A549 (cell line): ENCODE data around the gene TRNAU1AP. TPM values are rescaled to one million over a fixed set of nuclear protein-coding genes. Genes with fewer than 3 reads are reported as not detected.
"Not testable (repeated sequence)": the region's sequence is repeated elsewhere in the genome, so short reads cannot be mapped to it uniquely, and the experiment has no call there.

Source experiments
- ATAC-seq, 2 experiments: fragments of 200-7000 bp in 1 of 2; fragments of >200 bp in 1 of 2; cut with Nextera tagmentation in 1 of 2; cut with Tn5 transposase in 1 of 2; 3 replicates each; pipeline versions ENCODE4 v1.8.0 to v1.9.1; 2018 to 2020; ENCODE audit warnings: mild to moderate bottlenecking in 1 of 2, moderate library complexity in 1 of 2
- CTCF ChIA-PET: fragments of 300-600 bp; sonication (Branson Sonifier 250); formaldehyde crosslinking; extraction: SDS; loops from one replicate; lab custom pipeline; 2021; ENCODE audit warnings: antibody characterized with exemption, inconsistent platforms; lab: Yijun Ruan, JAX
- POLR2A ChIA-PET: fragments of 350-600 bp; formaldehyde crosslinking; extraction: SDS; loops from one replicate; lab custom pipeline; 2021; ENCODE audit warnings: antibody characterized with exemption, inconsistent platforms; lab: Yijun Ruan, JAX
- DNase-seq, 2 experiments: peaks; one replicate each; pipeline versions ENCODE4 v3.0.0 to v3.0.0-alpha.2; 2011 to 2016; ENCODE audit warnings: low read depth in 1 of 2, low spot score in 1 of 2
- FAIRE-seq: peaks from 2 replicates; lab custom pipeline; 2011; peaks lifted over from hg19 to GRCh38; lab: Jason Lieb, UNC
- H3K27ac ChIP-seq, 2 experiments: fragments of >200 bp; sonication (Bioruptor Twin); formaldehyde crosslinking; 3 replicates each; pipeline ENCODE4 v1.5.1; 2016 to 2017
- H3K4me1 ChIP-seq: fragments of >200 bp; sonication (Bioruptor Twin); formaldehyde crosslinking; 3 replicates; pipeline ENCODE4 v1.6.1; 2016
- H3K4me2 ChIP-seq: fragments of >200 bp; sonication (Bioruptor Twin); formaldehyde crosslinking; 3 replicates; pipeline ENCODE4 v1.6.1; 2016
- H3K4me3 ChIP-seq: fragments of >200 bp; sonication (Bioruptor Twin); formaldehyde crosslinking; 3 replicates; pipeline ENCODE4 v1.5.1; 2016
- H3K9me3 ChIP-seq: fragments of >200 bp; sonication (Bioruptor Twin); formaldehyde crosslinking; 3 replicates; pipeline ENCODE4 v1.6.1; 2016
- ATOH8 ChIP-seq: fragments of 250-450 bp; sonication (Bioruptor Pico); IDR thresholded peaks from 2 replicates; pipeline ENCODE4 v1.5.0; 2020; ENCODE audit warnings: low read depth, mild to moderate bottlenecking, moderate library complexity
- BCL3 ChIP-seq: fragments of >200 bp; sonication (Bioruptor Twin); formaldehyde crosslinking; IDR thresholded peaks from 3 replicates; pipeline ENCODE4 v1.6.1; 2016
- BHLHE40 ChIP-seq: IDR thresholded peaks from 2 replicates; pipeline ENCODE4 v1.6.1; 2012; ENCODE audit warnings: low read depth, low read length, inconsistent platforms
- CBX8 ChIP-seq: fragments of 200-600 bp; sonication (generic); IDR thresholded peaks from 2 replicates; pipeline ENCODE4 v1.6.1; 2016
- CEBPB ChIP-seq, 2 experiments: fragments of >200 bp in 1 of 2; sonication (Bioruptor Twin) in 1 of 2; formaldehyde crosslinking in 1 of 2; IDR thresholded peaks; 2 replicates each; pipeline ENCODE4 v1.6.1; 2012 to 2016
- CTCF ChIP-seq: fragments of >200 bp; sonication (Bioruptor Twin); formaldehyde crosslinking; IDR thresholded peaks from 3 replicates; pipeline ENCODE4 v1.5.1; 2016
- ELK1 ChIP-seq: fragments of 150-350 bp; IDR thresholded peaks from 2 replicates; pipeline ENCODE4 v1.6.1; 2014; ENCODE audit warnings: low read depth, mild to moderate bottlenecking, low read length
- ESRRA ChIP-seq: fragments of 150-350 bp; IDR thresholded peaks from 2 replicates; pipeline ENCODE4 v1.6.1; 2014; ENCODE audit warnings: mild to moderate bottlenecking, low read length, borderline replicate concordance
- FOSB ChIP-seq: fragments of 250-450 bp; sonication (Bioruptor Pico); IDR thresholded peaks from 2 replicates; pipeline ENCODE4 v1.5.0; 2020; ENCODE audit warnings: mild to moderate bottlenecking, moderate library complexity
- FOXS1 ChIP-seq: fragments of 250-450 bp; sonication (Bioruptor Pico); IDR thresholded peaks from 2 replicates; pipeline ENCODE4 v1.5.0; 2020; ENCODE audit warnings: mild to moderate bottlenecking, moderate library complexity
- HOXA7 ChIP-seq: fragments of 250-450 bp; sonication (Bioruptor Pico); IDR thresholded peaks from 2 replicates; pipeline ENCODE4 v1.5.0; 2020; ENCODE audit warnings: mild to moderate bottlenecking, moderate library complexity
- JUNB ChIP-seq: fragments of >200 bp; sonication (Bioruptor Twin); formaldehyde crosslinking; IDR thresholded peaks from 2 replicates; pipeline ENCODE4 v1.6.1; 2016
- KDM1A ChIP-seq: fragments of 200-600 bp; sonication (generic); IDR thresholded peaks from 2 replicates; pipeline ENCODE4 v1.6.1; 2016; ENCODE audit warnings: low read depth, mild to moderate bottlenecking
- MAFK ChIP-seq: fragments of 450-650 bp; IDR thresholded peaks from 2 replicates; pipeline ENCODE4 v1.6.1; 2014; ENCODE audit not compliant: partially characterized antibody
- MAX ChIP-seq: IDR thresholded peaks from 2 replicates; pipeline ENCODE4 v1.6.1; 2012
- MAZ ChIP-seq: fragments of 150-350 bp; IDR thresholded peaks from 2 replicates; pipeline ENCODE4 v1.6.1; 2014; ENCODE audit warnings: antibody characterized with exemption, low read depth, low read length, borderline replicate concordance
- NR3C1 ChIP-seq: fragments of >200 bp; sonication (Bioruptor Twin); formaldehyde crosslinking; IDR thresholded peaks from 3 replicates; pipeline ENCODE4 v1.6.1; 2017
- RAD21 ChIP-seq, 2 experiments: fragments of >200 bp in 1 of 2; sonication (Bioruptor Twin) in 1 of 2; formaldehyde crosslinking in 1 of 2; IDR thresholded peaks in 1 of 2; conservative IDR thresholded peaks in 1 of 2; 2 replicates in 1 of 2; 3 replicates in 1 of 2; pipeline ENCODE4 v1.6.1; 2012 to 2018; ENCODE audit warnings: inconsistent platforms in 1 of 2
- RCOR1 ChIP-seq: fragments of 150-350 bp; IDR thresholded peaks from 2 replicates; pipeline ENCODE4 v1.6.1; 2014; ENCODE audit warnings: antibody characterized with exemption, low read length, low read depth
- RFX5 ChIP-seq: fragments of 450-650 bp; IDR thresholded peaks from 2 replicates; pipeline ENCODE4 v1.7.1; 2014; ENCODE audit warnings: antibody characterized with exemption, mild to moderate bottlenecking, moderate library complexity
- USF2 ChIP-seq: fragments of 450-650 bp; IDR thresholded peaks from 2 replicates; pipeline ENCODE4 v1.6.1; 2014; ENCODE audit warnings: antibody characterized with exemption
- ZC3H11A ChIP-seq: fragments of 450-650 bp; IDR thresholded peaks from 2 replicates; pipeline ENCODE4 v1.6.1; 2014; ENCODE audit warnings: antibody characterized with exemption, mild to moderate bottlenecking
- WGBS: methylation state at CpG from one replicate; pipeline ENCODE4 v1.1.6; 2017; ENCODE audit errors: missing lambda C conversion rate; 5-methylcytosine and 5-hydroxymethylcytosine counted together
- polyA plus RNA-seq, 4 experiments: library from polyadenylated mRNA; depleted of rRNA in 3 of 4; stranded (reverse); fragments of >200 nt; fragmentation: RNase III in 1 of 4; extraction: RNeasy Plus Mini Kit Qiagen cat#74134 plus additional on column Dnase treatment in 1 of 4; gene quantifications; 2 replicates in 3 of 4; 3 replicates in 1 of 4; pipeline ENCODE4 v1.2.3, GENCODE V29; 2011 to 2017

Gene TRNAU1AP
- polyA plus RNA-seq, 2 of the 4 experiments (the other 2 are of a cell fraction), result 14.5 to 23.8 TPM

- Histone ChIP-seq H3K4me1 (no peaks in the 10 kb centered on the region), H3K4me2 (no peak overlapping the region), H3K9me3 (no peaks in the 10 kb centered on the region), H3K27ac (no peak overlapping the region), H3K4me3 (no peak overlapping the region)
- DNase-seq (no peak), ATAC-seq (no peak), FAIRE-seq (no peak)
- CTCF ChIA-PET, result interaction anchor here (1.5 kb wide), 1 partner anchor 35 kb away, joined by 4 read pairs; no protein-coding TSS in a partner anchor
- no peak for TF ChIP-seq ESRRA
- TF ChIP-seq CTCF, result no peak
- TF ChIP-seq ZC3H11A, result no peak
- POLR2A ChIA-PET, result no interaction called here
- 79% methylated on average over 2 of the region's 2 CpGs for WGBS
Observed at GRCh38 chr1:28566931-28567330, 14.0 kb downstream of the TRNAU1AP start.

- H3K4me2 ChIP-seq, result no peak overlapping the region
- ChIA-PET CTCF (interaction anchor here (0.6 kb wide), 1 partner anchor 207 kb away, joined by 3 read pairs; no protein-coding TSS in a partner anchor), POLR2A (no interaction called here)
- H3K4me1 ChIP-seq, result peaks cover 6% of the 10 kb centered on the region; the same call in 2 of the 3 replicates
- no peak for TF ChIP-seq JUNB
- TF ChIP-seq CEBPB (IDR thresholded peaks at IDR 0.05), result no peak
- TF ChIP-seq FOSB, result no peak
- TF ChIP-seq ATOH8 (CRISPR knock-in tag), result no peak
- no peak for TF ChIP-seq NR3C1
- TF ChIP-seq BCL3, result no peak
- TF ChIP-seq ESRRA, result no peak
- no peak overlapping the region for H3K4me3 ChIP-seq
- H3K27ac ChIP-seq, result peak overlapping the region in 1 of 2 experiments; percentile 12; a peak in 1 of 6 replicates
- WGBS, result 93% methylated on average over 4 of the region's 4 CpGs
- no peak for FAIRE-seq
- DNase-seq, result no peak
- no peaks in the 10 kb centered on the region for H3K9me3 ChIP-seq
- ATAC-seq, result no peak
Observed at GRCh38 chr1:28571911-28572310, 19.0 kb downstream of the TRNAU1AP start.

- CTCF ChIA-PET, FAIRE-seq, H3K9me3 ChIP-seq, H3K4me1 ChIP-seq, H3K4me3 ChIP-seq, ATAC-seq, H3K4me2 ChIP-seq: not testable (repeated sequence)
- TF ChIP-seq CEBPB (IDR thresholded peaks at IDR 0.05), result peak; percentile 38 to 72; a peak in 2 of 4 replicates
- POLR2A ChIA-PET, result interaction anchor here (1.0 kb wide), 1 partner anchor 9 kb away, joined by 9 read pairs; no protein-coding TSS in a partner anchor
- peak in 1 of 2 experiments; percentile 45 for DNase-seq
- WGBS, result 70% methylated on average over 12 of the region's 12 CpGs
- peak overlapping the region in 1 of 2 experiments; percentile 62; a peak in 3 of 6 replicates for H3K27ac ChIP-seq
Observed at GRCh38 chr1:28572891-28573290, 20.0 kb downstream of the TRNAU1AP start.

- POLR2A ChIA-PET, result interaction anchor here (1.0 kb wide), 1 partner anchor 9 kb away, joined by 9 read pairs; no protein-coding TSS in a partner anchor
- Histone ChIP-seq H3K27ac (peak overlapping the region in 1 of 2 experiments; percentile 62; a peak in 2 of 6 replicates), H3K4me2 (no peak overlapping the region), H3K4me1 (peaks cover 6% of the 10 kb centered on the region; the same call in 2 of the 3 replicates), H3K9me3 (no peaks in the 10 kb centered on the region), H3K4me3 (no peak overlapping the region)
- 95% methylated on average over 11 of the region's 11 CpGs for WGBS
- CTCF ChIA-PET, result no interaction called here
- ATAC-seq, result no peak
- DNase-seq, result no peak
- no peak for FAIRE-seq
- TF ChIP-seq ELK1 (no peak), RAD21 (conservative IDR thresholded peaks at IDR 0.05 in 1 of 2, IDR thresholded peaks at IDR 0.05 in 1 of 2) (no peak), HOXA7 (CRISPR knock-in tag) (no peak), MAX (no peak), KDM1A (no peak), MAZ (no peak), BCL3 (no peak), BHLHE40 (no peak), CBX8 (no peak), FOXS1 (CRISPR knock-in tag) (no peak), ESRRA (no peak), RFX5 (no peak), MAFK (no peak), USF2 (no peak), RCOR1 (no peak)
Observed at GRCh38 chr1:28573564-28573963, 20.7 kb downstream of the TRNAU1AP start.
